ENCODE data around the gene CEACAM8.

GRCh38 chr19:42576241-42576640 lies 18.5 kb downstream of the CEACAM8 start:
- TF ChIP-seq, protein P1, sequence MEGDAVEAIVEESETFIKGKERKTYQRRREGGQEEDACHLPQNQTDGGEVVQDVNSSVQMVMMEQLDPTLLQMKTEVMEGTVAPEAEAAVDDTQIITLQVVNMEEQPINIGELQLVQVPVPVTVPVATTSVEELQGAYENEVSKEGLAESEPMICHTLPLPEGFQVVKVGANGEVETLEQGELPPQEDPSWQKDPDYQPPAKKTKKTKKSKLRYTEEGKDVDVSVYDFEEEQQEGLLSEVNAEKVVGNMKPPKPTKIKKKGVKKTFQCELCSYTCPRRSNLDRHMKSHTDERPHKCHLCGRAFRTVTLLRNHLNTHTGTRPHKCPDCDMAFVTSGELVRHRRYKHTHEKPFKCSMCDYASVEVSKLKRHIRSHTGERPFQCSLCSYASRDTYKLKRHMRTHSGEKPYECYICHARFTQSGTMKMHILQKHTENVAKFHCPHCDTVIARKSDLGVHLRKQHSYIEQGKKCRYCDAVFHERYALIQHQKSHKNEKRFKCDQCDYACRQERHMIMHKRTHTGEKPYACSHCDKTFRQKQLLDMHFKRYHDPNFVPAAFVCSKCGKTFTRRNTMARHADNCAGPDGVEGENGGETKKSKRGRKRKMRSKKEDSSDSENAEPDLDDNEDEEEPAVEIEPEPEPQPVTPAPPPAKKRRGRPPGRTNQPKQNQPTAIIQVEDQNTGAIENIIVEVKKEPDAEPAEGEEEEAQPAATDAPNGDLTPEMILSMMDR (IDR thresholded peaks at IDR 0.05), result no peak
- no peak for TF ChIP-seq ZFX (IDR thresholded peaks at IDR 0.05; ENCODE audit: borderline replicate concordance)
